ENCODE results near the gene HLA-F. TPM values are rescaled to one million over a fixed set of nuclear protein-coding genes. Genes with fewer than 3 reads are reported as not detected.
A peak's percentile ranks its signal among the peaks of the same experiment; 100 is the strongest.

HLA-F gene
- total RNA-seq, 2 experiments from 2014 or later = 315 to 372 TPM

DNA sequence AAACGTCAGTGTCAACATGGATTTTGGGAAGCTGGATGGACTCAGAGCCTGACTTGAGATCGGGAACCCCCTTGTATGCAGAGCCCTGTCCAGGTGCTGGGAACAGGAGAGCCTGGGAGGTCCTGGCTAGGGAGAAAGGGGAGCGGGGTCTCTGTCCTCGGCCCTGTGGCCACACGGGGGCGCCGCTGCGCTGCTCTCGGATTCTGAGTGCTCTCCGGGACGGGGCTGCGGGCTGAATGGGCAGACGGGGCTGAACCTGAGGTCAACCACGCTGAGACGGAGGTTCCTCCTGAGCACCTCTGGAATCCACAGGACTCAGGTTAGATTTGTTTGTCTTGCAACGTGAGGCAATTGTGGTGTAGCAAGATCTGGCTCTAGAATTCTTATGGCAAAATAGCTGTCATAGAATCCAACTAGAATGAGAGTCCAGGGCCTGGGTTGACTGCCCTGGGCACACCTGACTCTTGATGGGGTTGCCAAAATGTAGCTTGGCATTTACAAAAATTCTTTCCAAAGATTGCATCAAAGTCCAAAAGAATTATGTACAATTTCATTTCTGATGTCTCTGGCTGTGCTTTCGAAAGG is 20.6 kb upstream of the HLA-F start:
- ChIA-PET CTCF (interaction anchor here (0.6 to 1.8 kb wide), 3 partner anchors 10 to 69 kb away, joined by 3 to 5 read pairs (median 3); no protein-coding TSS in a partner anchor), POLR2A (no interaction called here)
- Mint-ChIP-seq H3K4me1 (peaks cover 18% of the 10 kb centered on the region), H3K27me3 (peaks cover 29% of the 10 kb centered on the region), H3K36me3 (ENCODE audit: low read depth) (no peaks in the 10 kb centered on the region), H3K9me3 (no peaks in the 10 kb centered on the region), H3K4me3 (no peak overlapping the region), H3K27ac (no peak overlapping the region)
- DNase-seq = peak; percentile 65

DNA sequence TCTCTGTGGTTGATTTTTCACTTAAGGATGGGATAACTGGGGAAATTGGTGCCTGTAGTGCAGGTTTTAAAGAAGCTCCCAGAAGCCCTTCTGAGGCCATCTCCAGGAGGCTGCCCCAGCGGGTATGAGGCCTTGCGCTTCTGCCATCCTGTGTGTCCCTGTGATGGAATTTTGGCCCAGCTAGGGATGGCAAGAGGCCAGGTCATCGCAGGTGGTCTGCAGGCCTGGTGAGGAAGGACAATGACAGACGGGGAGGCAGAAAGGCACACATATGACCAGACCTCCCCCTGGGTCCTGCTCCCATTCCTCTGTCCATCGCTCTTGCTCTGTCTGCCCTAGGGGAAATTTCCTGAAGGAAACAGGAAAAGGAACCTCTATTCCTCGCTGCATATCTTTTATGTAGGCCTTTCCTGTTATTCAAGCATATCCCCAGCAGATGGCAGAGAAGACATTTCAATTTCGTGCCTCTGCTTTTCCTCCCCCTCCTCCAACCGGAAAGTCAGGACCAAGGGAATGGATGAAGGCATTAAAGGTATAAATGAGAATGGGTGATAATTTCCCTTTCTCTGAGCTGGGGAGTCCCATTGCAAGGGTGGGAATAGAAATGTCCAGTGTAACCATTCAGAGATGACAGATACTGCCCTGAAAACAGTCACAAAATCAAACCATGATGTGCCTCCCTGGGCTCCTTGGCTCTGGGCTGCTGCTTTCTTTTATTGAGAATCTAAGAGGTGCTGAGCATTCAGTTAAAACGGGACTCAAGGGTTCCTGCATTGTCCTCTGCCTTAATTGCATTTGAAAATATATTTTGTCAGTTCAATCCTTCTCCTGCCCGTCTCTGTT is 17.6 kb upstream of the HLA-F start:
- H3K27me3 Mint-ChIP-seq = peaks cover 22% of the 10 kb centered on the region
- DNase-seq = peak; percentile 41
- H3K36me3 Mint-ChIP-seq (ENCODE audit: low read depth) = no peaks in the 10 kb centered on the region
- POLR2A ChIA-PET = no interaction called here
- CTCF ChIA-PET = interaction anchor here (0.9 to 1.5 kb wide), 4 partner anchors 43 to 308 kb away, joined by 3 read pairs; no protein-coding TSS in a partner anchor
- H3K4me1 Mint-ChIP-seq = peaks cover 46% of the 10 kb centered on the region
- H3K9me3 Mint-ChIP-seq = no peaks in the 10 kb centered on the region
- no peak overlapping the region for H3K4me3 Mint-ChIP-seq
- H3K27ac Mint-ChIP-seq = no peak overlapping the region

DNA sequence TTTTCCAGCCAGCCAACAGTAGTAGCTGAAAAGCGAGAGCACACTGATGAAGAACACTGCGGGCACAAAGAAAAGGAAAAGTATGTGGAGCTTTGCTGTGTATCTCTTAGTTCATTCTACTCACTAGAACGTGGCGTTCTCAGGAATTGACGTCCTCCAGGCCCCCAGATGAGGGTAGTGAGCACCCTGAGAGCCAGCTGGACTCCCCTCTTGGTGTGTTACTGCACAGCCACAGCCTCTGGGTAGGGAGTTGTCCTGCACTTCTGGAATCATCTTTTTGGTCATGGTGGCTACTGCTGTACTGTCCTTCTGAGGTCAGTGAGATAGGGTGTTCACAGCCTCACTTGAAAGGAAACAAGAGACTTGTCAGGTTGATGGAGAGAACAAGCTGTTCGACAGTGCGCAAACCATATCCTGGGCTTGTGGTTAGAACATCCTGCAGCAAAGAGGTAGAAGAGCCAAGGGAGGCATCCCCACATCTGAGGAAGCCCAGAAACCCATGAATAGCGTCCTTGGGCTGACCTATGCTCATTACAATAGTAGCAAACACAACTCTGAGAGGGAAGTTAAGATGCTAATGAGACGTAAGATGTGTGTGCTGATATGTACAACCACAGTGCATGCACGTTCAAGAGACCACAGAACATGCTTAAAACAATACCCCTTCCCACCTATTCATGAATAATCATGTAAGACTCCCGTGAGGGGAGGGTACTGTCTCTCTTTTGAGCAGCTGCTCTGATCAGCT is 14.6 kb upstream of the HLA-F start:
- POLR2A ChIA-PET = interaction anchor here (0.9 to 1.0 kb wide), 2 partner anchors 12 to 14 kb away, joined by 4 read pairs; no protein-coding TSS in a partner anchor
- Mint-ChIP-seq H3K4me1 (peaks cover 61% of the 10 kb centered on the region), H3K27ac (peak overlapping the region; percentile 95), H3K36me3 (ENCODE audit: low read depth) (no peaks in the 10 kb centered on the region), H3K27me3 (peaks cover 10% of the 10 kb centered on the region), H3K4me3 (peak overlapping the region; percentile 74), H3K9me3 (no peaks in the 10 kb centered on the region)
- CTCF ChIA-PET = interaction anchor here (0.7 to 2.8 kb wide), 9 partner anchors 12 to 129 kb away, joined by 3 to 13 read pairs (median 3); no protein-coding TSS in a partner anchor
- DNase-seq = peak; percentile 94

DNA sequence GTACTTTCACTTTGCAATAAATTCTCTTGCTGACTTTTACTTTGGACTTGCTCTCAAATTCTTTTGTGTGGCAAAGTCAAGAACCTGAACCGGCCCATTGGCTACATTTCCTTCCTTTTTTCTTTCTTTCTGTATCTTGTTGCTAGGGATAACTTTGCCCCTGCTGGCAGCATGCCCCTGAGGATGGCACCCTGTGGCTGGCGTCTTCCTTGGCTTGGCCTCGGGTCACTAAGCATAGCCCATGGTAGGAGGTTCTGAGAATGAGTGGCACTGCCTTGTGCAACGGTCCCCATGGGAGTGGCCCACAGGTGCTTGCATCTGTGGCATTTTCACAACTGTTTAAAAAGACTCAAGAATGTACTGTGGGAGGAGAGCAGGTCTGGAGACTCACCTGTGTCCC is 14.0 kb upstream of the HLA-F start:
- POLR2A ChIA-PET = interaction anchor here (1.0 kb wide), 1 partner anchor 13 kb away, joined by 4 read pairs; no protein-coding TSS in a partner anchor
- Mint-ChIP-seq H3K27me3 (peaks cover 5% of the 10 kb centered on the region), H3K4me1 (peaks cover 61% of the 10 kb centered on the region), H3K4me3 (peak overlapping the region; percentile 74), H3K36me3 (ENCODE audit: low read depth) (no peaks in the 10 kb centered on the region), H3K9me3 (no peaks in the 10 kb centered on the region), H3K27ac (peak overlapping the region; percentile 95)
- DNase-seq = no peak
- CTCF ChIA-PET = interaction anchor here (1.2 to 2.8 kb wide), 4 partner anchors 12 to 125 kb away, joined by 3 to 13 read pairs (median 4); no protein-coding TSS in a partner anchor

DNA sequence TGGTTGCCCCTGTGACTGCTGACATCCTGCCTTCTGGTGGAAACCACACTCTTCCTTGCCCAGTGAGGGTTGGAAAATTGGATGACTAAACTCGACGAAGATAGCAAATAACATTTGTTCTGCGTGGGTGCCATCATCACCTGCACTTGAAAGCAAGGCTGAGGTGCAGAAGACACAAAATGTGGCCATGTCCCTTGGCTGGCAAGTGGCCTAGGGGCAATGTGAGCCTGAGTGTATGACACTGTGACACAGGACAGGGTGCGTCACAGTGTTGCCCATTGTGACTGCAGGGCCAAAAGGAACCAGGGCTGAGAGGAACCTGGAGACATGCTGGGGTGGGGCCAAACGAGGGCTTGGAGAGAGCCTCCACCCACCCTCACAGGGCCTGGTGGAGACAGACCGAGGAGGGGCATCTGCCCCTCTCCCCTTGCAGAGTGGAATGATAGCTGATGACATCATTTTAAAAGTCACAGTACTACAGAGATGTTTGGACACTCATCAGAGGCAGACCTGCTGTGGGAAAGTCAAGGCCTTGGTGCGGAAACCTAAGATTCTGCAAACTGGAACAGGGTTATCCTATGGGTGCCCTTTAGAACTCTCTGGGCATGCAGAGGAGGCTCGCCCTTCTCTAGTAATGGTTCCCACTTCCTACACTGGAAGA is 12.8 kb upstream of the HLA-F start:
- Mint-ChIP-seq H3K9me3 (peaks cover 3% of the 10 kb centered on the region), H3K4me3 (peak overlapping the region; percentile 32), H3K27ac (peak overlapping the region; percentile 77), H3K27me3 (no peaks in the 10 kb centered on the region), H3K36me3 (ENCODE audit: low read depth) (peaks cover 2% of the 10 kb centered on the region), H3K4me1 (peaks cover 61% of the 10 kb centered on the region)
- CTCF ChIA-PET = interaction anchor here (0.8 to 2.8 kb wide), 2 partner anchors 11 to 61 kb away, joined by 3 to 13 read pairs; no protein-coding TSS in a partner anchor
- no peak for DNase-seq
- POLR2A ChIA-PET = interaction anchor here (0.6 kb wide), 2 partner anchors 39 to 162 kb away, joined by 3 to 5 read pairs; no protein-coding TSS in a partner anchor

DNA sequence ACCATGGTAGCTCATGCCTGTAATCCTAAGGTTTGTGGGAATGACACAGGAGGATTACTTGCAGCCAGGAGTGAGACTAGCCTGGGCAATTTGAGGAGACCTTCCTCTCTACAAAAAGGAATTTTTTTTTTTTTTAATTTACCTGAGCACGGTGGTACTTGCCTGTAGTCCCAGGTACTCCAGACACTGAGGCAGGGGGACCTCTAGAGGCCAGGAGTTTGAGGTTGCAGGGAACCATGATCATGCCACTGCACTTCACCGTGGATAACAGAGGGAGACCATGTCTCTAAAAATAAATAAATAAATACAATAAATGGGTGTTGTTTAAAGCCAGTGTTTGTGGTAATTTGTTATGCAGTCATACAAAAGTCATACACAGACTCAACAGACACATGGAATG is 2.4 kb upstream of the HLA-F start:
- Mint-ChIP-seq H3K4me1 (peaks cover 28% of the 10 kb centered on the region), H3K9me3 (no peaks in the 10 kb centered on the region), H3K27ac (no peak overlapping the region), H3K4me3 (no peak overlapping the region), H3K36me3 (ENCODE audit: low read depth) (peaks cover 19% of the 10 kb centered on the region), H3K27me3 (no peaks in the 10 kb centered on the region)
- POLR2A ChIA-PET = interaction anchor here (1.2 kb wide), 1 partner anchor 13 kb away, joined by 4 read pairs; no protein-coding TSS in a partner anchor
- CTCF ChIA-PET = interaction anchor here (0.6 to 1.0 kb wide), 3 partner anchors 10 to 644 kb away, joined by 3 read pairs; no protein-coding TSS in a partner anchor
- DNase-seq = peak; percentile 31

DNA sequence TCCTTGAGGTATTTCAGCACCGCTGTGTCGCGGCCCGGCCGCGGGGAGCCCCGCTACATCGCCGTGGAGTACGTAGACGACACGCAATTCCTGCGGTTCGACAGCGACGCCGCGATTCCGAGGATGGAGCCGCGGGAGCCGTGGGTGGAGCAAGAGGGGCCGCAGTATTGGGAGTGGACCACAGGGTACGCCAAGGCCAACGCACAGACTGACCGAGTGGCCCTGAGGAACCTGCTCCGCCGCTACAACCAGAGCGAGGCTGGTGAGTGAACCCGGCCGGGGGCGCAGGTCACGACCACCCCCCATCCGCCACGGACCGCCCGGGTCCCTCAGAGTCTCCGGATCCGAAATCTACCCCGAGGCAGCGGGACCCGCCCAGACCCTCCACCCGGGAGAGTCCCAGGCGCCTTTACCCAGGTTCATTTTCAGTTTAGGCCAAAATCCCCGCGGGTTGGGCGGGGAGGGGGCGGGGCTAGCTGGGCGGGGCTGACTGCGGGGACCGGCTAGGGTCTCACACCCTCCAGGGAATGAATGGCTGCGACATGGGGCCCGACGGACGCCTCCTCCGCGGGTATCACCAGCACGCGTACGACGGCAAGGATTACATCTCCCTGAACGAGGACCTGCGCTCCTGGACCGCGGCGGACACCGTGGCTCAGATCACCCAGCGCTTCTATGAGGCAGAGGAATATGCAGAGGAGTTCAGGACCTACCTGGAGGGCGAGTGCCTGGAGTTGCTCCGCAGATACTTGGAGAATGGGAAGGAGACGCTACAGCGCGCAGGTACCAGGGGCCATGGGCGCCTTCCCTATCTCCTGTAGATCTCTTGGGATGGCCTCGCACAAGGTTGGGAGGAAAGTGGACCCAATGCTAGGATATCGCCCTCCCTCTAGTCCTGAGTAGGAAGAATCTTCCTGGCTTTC is 693 bp downstream of the HLA-F start:
- H3K27ac Mint-ChIP-seq = peak overlapping the region; percentile 78
- POLR2A ChIA-PET = no interaction called here
- no peaks in the 10 kb centered on the region for H3K27me3 Mint-ChIP-seq
- no peaks in the 10 kb centered on the region for H3K9me3 Mint-ChIP-seq
- H3K36me3 Mint-ChIP-seq (ENCODE audit: low read depth) = peaks cover 48% of the 10 kb centered on the region
- DNase-seq = peak; percentile 76
- H3K4me1 Mint-ChIP-seq = peaks cover 56% of the 10 kb centered on the region
- CTCF ChIA-PET = no interaction called here
- peak overlapping the region; percentile 85 for H3K4me3 Mint-ChIP-seq

DNA sequence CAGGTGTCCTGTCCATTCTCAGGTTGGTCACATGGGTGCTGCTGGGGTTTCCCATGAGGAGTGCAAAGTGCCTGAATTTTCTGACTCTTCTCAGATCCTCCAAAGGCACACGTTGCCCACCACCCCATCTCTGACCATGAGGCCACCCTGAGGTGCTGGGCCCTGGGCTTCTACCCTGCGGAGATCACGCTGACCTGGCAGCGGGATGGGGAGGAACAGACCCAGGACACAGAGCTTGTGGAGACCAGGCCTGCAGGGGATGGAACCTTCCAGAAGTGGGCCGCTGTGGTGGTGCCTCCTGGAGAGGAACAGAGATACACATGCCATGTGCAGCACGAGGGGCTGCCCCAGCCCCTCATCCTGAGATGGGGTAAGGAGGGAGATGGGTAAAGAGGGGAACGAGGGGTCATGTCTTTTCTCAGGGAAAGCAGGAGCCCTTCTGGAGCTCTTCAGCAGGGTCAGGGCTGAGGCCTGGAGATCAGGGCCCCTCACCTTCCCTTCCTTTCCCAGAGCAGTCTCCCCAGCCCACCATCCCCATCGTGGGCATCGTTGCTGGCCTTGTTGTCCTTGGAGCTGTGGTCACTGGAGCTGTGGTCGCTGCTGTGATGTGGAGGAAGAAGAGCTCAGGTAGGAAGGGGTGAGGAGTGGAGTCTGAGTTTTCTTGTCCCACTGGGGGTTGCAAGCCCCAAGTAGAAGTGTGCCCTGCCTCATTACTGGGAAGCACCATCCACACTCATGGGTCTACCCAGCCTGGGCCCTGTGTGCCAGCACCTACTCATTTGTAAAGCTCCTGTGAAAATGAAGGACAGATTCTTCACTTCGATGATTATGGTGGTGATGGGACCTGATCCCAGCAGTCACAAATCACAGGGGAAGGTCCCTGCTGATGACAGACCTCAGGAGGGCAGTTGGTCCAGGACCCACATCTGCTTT is 2.0 kb downstream of the HLA-F start:
- peak overlapping the region; percentile 85 for H3K4me3 Mint-ChIP-seq
- ChIA-PET POLR2A (no interaction called here), CTCF (interaction anchor here (0.6 to 2.0 kb wide), 8 partner anchors 9 to 289 kb away, joined by 3 to 8 read pairs (median 4); no protein-coding TSS in a partner anchor)
- peaks cover 48% of the 10 kb centered on the region for H3K36me3 Mint-ChIP-seq (ENCODE audit: low read depth)
- peak overlapping the region; percentile 36 for H3K27ac Mint-ChIP-seq
- no peak for DNase-seq
- H3K27me3 Mint-ChIP-seq = no peaks in the 10 kb centered on the region
- peaks cover 56% of the 10 kb centered on the region for H3K4me1 Mint-ChIP-seq
- H3K9me3 Mint-ChIP-seq = no peaks in the 10 kb centered on the region

DNA sequence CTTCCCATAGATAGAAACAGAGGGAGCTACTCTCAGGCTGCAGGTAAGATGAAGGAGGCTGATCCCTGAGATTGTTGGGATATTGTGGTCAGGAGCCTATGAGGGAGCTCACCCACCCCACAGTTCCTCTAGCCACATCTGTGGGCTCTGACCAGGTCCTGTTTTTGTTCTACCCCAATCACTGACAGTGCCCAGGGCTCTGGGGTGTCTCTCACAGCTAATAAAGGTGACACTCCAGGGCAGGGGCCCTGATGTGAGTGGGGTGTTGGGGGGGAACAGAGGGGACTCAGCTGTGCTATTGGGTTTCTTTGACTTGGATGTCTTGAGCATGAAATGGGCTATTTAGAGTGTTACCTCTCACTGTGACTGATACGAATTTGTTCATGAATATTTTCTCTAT is 2.8 kb downstream of the HLA-F start:
- CTCF ChIA-PET = interaction anchor here (1.0 to 2.0 kb wide), 7 partner anchors 9 to 288 kb away, joined by 3 to 8 read pairs (median 4); no protein-coding TSS in a partner anchor
- Mint-ChIP-seq H3K27ac (peak overlapping the region; percentile 69), H3K4me1 (peaks cover 56% of the 10 kb centered on the region)

DNA sequence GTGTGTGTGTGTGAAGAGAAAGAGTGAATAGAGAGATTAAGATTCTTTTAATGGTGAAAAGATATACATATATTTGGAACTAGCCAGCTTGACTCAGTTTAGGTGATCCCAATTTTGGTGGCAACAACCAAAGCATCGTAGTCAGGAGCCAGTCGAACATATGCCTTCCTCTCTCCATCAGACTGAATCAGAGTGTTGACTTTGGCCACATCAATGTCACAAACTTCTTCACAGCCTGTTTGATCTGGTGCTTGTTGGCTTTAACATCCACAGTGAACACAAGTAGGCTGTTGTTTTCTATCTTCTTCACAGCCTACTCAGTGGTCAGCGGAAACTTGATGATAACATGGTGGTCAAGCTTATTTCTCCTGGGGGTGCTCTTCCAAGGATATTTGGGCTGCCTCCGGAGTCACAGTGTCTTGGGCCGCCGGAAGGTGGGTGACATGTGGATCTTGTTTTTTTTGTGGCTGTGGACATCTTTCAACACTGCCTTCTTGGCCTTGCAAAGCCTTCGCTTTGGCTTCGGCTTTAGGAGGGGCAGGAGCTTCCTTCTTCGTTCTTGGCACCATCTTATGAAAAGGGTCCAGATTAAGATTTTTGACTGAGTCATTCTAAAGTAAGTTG is 3.4 kb downstream of the HLA-F start:
- H3K4me1 Mint-ChIP-seq = peaks cover 54% of the 10 kb centered on the region
- CTCF ChIA-PET = interaction anchor here (1.2 to 2.0 kb wide), 7 partner anchors 8 to 27 kb away, joined by 3 to 8 read pairs (median 4); no protein-coding TSS in a partner anchor
- POLR2A ChIA-PET = no interaction called here
- peak overlapping the region; percentile 35 for H3K4me3 Mint-ChIP-seq
- no peak for DNase-seq
- H3K9me3 Mint-ChIP-seq = no peaks in the 10 kb centered on the region
- H3K27me3 Mint-ChIP-seq = no peaks in the 10 kb centered on the region
- no peak overlapping the region for H3K27ac Mint-ChIP-seq
- H3K36me3 Mint-ChIP-seq (ENCODE audit: low read depth) = peaks cover 48% of the 10 kb centered on the region

More for the DNA sequence above, 2.8 kb downstream of the HLA-F start:
- H3K36me3 Mint-ChIP-seq (ENCODE audit: low read depth) = peaks cover 48% of the 10 kb centered on the region
- POLR2A ChIA-PET = interaction anchor here (0.6 kb wide), 1 partner anchor 9 kb away, joined by 3 read pairs; no protein-coding TSS in a partner anchor
- peak overlapping the region; percentile 85 for H3K4me3 Mint-ChIP-seq
- DNase-seq = no peak
- no peaks in the 10 kb centered on the region for H3K9me3 Mint-ChIP-seq
- no peaks in the 10 kb centered on the region for H3K27me3 Mint-ChIP-seq
